HCEC 1CT (cell line): ENCODE data around the gene ATG2A.

Source experiments
- DNase-seq: peaks from one replicate; pipeline ENCODE4 v3.0.0-alpha.2; 2017

The ATG2A gene

DNA sequence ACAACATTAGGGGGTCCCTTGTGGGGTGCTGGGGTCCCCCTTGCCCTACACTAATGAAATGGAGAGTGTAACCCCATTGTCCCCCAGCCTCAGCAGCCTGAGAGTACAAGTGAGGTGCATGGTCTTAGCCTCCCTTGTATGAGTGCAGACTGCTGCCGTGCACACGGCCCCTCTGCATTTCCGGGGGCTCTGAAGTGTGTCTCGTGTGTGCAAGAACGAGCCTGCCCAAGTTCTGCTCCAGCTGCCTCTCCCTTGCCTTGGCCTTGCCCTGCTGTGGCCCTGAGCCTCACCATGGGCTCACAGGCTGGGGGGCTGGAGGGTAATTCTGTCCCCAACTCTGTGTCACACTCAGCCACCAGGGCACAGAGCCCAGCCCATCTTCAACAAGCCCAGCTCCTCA is 33.4 kb downstream of the ATG2A start:
- no peak for DNase-seq

DNA sequence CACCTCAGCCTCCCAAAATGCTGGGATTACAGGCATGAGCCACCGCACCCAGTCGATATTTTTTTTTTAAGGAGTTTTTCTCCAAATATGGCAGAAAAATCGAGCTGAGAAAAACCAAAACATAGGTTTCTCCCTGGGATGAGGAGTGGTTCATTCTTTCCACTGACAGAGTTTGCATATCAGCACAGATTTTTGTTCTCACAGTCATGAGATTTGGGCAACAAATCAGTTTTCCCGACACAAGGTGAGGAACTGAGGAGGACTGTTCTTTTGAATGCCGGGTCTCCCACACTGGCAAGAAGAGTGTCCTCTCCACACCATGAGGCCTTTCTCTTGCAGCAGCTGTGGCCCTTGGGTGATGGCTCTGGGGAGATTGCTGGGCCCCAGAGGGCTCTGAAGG is 34.8 kb downstream of the ATG2A start:
- no peak for DNase-seq

DNA sequence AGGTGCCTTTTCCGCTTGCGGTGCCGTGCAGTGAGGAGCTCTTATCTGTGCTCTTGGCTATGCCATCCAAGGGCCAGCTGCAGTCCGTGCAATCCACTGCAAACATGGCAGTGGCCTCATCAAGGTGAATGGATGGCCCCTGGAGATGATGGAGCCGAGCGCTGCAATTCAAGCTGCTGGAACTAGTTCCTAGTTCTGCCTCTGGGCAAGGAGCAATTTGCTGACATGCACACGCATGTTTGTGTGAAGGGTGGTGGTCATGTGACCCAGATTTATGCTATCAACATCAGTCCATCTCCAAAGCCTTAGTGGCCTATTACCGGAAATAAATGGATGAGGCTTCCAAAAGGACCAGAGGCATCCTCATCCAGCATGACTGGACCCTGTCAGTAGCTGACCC is 35.5 kb downstream of the ATG2A start:
- no peak for DNase-seq

DNA sequence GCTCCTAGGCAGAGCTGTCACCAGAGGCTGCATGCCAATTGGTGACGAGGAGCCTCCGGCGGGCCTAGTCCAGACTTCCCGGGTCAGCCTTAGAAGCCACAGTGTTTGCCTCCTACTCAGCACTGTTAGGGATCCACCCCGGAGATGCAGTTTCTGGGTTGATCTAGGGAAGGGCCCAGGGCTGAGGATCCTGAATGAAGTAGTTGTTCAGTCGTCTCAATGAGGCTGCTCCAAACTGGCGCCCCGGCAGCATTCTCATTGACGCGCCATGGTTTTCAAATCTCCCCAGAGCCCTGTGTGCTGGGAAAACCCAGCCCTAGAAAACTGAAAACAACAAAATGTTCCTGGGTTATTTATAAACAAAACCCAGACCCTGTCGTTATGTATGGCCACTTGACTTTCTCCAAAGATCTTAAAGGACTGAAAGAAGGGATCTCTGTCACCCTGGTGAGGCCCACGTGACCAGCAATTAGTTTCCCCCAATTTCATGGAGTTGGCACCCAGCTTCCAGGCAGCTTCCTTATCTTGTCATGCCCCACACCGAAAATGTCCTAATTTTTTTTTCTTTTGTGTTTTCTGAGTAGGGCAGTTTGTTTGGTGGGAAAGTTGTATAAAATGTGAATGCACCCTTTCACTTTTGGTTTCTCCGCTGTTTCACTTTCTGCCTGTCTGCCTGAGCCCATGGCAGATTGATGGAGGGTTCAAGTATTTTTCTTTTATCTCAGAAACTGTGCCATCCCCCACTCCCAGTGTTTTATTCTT is 36.6 kb downstream of the ATG2A start:
- no peak for DNase-seq

DNA sequence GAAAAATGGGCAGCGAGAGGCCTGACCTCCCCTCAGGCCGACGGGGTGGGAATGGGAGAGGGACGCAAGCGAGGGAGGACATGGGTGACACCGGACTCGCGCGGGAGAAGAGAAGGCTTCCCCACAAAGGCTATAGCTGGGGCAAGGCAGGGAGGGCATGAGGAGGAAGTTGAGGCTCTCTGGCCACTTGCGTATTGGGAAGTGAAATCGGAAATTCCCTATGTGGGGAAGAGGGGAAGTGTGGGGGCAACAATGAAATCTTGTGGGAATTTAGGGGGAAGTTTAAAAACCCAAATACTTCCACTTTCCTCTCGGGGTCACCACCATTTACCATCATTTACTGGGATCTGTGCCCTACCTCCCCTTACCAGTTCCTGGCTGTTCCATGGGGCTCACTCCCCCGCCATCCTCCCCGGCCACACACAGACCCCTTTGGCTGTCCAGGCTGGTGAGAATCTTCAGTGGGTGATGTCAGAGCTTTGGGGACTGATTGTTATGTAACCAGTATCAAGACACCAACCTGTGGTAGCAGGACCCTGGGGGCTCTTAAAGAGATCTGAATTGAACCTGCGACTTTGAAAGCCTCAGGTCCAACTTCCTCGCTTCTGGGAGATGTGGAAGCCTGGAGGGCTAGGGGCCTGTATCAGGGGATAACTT is 37.6 kb downstream of the ATG2A start:
- DNase-seq = no peak

DNA sequence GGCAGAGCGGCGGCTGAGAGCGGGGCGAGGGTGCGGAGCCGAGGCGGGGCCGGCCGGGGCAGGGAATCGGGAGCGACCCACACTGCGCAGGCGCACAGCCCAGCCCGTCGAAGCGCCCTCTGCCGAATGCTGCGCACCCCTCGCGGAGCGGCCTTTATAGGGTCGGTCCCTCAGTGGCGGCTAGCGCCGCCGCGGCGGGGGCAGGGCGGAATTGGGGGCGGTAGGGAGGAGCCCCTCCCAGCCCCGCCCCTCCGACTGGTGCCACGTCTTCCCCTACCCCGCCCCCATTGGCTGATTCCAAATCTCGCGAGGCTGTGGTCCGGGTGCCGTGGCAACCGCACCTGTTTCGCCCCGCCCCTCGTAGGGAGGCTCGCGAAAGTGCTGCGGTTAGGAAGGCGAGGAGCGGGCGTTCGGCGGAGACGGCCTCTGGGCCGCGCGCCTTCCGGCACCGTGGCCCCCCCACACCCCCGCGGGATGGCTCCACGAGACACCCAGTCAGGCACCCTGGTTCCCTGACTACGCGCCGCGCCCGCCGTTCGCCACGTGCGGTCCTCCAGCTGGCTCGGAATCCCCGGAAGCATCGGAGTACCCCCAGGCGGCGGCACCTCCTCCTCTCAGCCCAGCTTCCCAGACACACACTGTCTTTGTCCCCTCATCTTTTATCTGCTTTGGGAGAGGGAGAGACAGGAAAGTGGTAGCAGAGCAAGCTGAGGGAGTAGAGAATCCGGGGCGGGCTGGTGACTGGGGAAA is 38.3 kb downstream of the ATG2A start, which contains the start of gene EHD1:
Gene EHD1 (minus strand): TSS at position 128 of the 750 bp plus-strand sequence. CDS start 157 bp downstream, outside the sequence.
- DNase-seq = peak; percentile 95

DNA sequence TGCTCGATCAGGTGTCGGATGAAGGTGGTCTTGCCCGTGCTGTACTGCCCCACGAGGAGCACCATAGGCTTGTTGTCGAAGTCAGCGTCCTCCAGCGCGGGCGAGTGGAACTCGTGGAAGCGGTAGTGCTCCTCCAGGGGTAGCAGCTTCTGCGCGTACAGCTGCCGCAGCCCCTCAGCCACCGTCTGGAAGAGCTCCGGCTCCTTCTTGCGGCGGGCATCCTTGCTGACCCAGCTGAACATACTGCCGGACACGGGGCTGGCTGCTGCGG is 38.9 kb downstream of the ATG2A start:
- no peak for DNase-seq

DNA sequence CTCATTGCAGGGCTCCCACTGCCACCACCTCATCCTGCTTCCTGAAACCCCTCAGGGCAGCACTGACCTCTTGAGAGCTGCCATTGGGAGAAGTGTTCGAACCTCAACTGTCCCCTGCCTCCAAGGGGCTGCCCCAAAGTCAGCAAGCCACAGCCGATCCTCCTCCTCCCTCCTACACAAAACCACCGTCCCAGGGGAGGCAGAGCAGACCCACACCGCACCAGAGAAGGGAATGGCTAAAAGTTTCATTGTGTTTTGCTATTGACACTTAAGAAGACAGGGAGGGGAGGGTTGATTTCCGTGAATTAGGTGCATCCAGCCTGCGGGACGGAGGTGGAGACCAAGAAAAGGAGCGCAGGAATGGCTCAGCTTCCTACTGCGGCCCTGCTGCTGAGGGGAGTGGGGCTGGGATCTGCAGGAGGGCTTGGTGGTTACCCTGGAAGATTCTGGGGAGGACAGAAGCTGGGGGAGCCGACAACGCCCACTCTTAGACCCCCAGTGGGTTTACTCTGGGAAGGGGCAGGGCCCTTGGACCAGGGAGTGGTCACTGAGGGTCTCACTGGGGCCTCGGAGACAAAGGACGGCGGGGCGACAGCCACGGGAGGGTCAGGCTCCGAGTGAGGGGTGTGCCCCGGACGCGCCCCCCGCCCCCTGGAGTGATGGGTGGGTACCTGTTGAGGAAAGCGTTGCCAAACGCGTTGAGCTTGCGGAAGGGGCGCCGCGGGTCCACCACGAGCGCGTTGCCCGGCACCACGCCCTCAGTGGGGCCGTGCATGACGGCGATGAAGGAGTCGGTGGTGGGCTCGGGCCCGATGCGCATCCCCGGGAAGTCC is 39.4 kb downstream of the ATG2A start:
- DNase-seq = no peak

DNA sequence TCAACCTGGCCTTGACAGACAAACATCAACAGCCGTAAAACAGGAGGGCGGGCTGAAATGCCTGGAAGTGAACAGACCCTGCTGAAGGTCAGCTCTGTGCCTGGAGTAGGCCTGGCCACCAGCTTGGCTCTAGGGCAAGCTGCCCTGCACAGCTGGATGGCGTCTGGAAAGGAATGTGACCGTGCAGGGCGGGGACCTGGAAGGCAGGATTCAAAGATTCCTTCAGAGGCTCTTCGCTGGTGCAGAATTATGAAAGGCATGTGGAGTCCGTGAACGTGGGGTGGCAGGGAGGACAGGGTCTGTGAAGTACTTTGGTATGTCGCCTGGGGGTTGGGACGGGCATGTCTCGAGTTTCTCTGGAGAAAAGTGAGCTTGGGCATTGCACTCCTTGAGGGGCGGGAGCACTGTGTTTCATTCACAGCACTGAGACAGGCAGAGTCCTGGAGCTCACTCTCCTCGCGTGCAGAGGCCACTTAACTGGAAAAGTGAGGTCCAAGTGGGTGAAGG is 40.1 kb downstream of the ATG2A start:
- DNase-seq = no peak

DNA sequence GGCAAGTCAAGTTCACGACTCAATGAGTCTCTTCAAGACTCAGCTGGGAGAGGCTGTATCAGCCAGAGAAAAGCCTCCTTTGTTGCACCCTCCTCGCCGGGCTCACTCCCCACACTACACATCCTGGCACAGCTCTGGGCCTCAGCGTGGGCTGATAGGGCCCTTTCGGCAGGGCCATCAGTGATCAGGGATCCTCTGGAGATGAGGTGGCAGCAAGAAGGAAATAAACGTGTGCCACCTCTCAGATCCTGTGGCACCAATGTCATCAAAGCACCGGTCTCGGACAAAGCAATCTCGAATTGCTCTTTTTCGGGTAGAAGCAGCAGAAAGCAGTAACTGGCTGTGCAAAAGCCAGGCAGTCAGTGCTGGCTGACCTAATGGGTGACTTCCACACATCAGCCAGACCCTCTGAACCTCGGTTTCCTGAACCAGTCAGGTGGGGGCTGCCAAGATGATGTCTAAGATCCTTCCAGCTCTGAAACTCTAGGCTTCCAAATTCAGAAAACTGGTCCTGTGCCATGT is 40.7 kb downstream of the ATG2A start:
- DNase-seq = no peak

DNA sequence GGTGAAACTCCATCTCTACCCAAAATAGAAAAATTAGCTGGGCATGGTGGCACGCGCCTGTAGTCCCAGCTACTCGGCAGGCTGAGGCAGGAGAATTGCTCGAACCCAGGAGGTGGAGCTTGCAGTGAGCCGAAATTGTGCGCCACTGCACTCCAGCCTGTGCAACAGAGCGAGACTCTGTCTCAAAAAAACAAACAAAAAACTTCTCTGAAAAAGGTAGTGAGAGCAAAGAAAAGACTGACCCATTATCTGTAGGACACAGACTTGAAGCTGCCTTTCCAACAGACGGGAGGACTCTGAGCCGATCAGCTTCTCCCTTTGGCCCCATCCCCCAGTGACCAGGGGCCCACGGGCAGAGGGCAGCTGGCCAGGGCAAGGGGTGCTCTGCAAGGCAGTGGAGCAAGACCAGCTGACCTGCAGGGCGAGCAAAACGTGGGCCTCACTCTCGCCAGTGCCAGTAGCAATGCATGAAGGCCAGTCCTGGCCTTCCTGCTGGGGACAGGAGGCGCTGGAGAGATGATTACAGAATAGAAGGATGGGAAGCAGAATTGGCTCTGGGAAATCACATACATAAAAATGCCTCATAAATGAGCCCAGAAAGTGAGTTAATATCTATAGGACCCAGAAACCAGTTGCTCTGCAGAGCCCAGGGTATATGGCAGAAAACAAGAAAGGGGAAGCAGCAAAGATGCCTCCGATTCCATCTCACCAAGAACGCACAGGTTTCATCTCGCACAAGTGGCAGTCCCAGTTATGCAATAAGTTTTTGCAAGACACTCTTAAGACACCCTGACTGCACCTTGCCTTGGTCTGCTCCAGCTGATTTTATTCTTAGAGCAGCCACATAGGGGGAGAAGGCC is 41.4 kb downstream of the ATG2A start:
- DNase-seq = no peak

DNA sequence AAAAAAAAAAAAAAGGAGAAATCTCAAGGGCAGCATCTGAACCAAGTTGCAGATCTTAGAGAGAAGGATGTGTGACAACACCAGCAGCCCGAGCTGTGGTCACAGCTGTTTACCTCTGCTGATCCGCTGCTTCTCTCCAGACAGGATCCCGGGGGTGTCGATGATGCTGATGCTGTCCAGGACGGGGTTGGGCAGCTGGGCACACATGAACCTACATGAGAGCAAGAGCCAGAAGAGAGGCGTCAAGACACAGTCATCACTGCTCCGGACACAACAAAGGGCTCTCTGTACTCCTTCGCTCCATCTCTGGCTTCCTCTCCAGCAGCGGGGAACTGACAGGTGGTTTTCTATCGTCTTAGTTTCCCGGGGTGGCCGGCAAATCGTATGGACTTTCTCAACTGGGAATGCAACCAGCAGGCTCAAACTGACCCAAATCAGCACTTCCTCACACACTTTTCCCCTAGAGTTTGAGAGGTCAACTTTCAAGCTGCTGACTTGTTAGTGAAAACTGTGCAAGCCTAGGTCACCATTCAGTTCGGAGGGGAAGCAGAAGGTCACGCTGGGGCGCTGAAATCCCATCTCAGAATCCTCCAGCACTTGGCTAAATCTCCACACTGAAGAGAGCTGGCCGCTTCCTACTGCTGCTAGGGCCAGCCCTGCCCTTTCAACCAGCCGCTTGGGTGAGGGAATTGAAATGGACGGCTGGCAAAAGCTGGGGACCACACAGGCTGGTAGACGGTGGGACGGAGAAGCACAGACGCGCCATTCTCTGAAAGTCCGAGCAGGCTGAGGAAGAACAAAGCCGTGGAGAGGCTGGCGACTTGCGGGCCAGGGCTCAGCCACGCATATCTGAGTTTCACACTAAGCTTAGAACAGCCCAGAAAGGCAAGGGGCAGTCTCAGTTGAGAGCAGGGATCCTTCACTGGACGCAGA is 42.4 kb downstream of the ATG2A start:
- DNase-seq = no peak

DNA sequence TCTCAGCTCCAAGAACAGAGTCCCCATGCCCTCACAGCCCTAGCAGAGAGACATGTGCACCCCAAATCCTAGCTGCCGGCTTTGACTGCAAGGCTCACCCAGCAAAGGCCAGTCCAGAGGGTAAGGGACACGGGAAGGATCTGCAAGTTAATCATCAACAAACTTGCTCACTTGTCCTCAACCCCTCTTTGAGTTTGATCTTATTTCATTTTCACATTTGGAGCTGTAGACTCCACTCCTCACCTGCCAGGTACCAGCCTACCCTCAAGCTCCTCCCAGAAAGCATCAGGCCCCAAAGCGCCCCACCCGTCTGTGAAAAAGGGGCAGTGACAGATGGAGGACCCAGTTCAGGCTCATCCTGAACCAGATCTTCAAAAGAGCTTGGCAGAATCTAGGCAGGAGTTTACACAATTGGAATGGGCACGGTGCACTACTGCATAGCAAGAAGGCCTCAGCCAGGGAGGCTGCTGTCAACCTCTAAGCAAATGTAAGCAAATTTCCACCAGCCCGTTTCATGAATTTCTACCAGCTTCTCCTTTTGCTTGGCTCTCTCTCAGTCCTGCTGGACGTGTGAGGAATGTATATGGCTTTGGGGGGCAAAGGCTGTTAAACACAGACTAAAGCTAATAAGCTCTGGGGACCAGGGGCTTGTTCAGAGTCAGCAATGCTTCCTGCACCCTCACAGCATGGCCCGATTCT is 44.1 kb downstream of the ATG2A start:
- no peak for DNase-seq

DNA sequence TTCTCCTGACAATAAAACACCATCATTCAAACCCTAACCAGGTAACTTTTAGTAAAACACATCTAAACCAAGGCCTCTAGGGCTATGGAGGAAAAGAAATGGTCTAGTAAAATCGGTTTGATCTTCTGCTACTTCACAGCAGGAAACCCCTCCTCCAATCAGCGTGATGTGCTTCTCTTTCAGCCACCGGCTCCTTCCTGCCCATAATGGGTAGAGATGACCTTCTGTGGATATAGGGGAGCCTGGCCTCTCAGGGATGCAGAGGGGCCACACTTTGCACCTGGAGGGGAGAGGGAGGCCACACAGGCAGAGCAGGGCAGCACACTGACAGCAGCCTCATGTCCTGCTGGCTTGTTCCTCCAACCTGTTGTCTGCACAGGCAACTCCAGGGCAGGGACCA is 45.5 kb downstream of the ATG2A start:
- no peak for DNase-seq

DNA sequence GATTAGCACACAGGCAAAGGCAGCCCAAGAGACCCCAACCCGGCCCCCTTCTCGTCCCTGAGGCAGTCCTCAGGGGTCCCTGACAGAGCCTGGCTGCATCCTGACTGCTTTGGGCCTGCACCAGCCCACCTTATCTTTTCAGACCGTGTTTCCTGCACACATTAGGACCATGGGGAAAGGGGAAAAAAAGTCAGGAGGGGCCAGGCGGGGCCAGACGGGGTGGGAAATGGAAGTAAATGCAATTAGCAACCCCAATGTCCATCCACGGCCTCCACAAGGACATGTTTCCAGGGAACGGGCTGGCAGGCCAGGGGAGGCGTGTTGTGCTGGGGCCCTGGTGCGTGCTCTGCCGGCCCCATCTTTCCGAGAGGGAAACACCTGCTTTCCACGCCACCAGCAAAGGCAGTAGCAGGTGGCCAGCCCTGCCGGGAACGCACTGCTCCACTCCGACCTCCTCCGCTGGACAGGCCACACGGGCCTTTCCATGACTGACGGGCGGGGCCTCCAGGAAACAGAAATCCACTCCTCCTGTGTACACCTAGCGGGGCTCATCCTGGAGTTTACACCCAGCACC is 46.0 kb downstream of the ATG2A start:
- no peak for DNase-seq

DNA sequence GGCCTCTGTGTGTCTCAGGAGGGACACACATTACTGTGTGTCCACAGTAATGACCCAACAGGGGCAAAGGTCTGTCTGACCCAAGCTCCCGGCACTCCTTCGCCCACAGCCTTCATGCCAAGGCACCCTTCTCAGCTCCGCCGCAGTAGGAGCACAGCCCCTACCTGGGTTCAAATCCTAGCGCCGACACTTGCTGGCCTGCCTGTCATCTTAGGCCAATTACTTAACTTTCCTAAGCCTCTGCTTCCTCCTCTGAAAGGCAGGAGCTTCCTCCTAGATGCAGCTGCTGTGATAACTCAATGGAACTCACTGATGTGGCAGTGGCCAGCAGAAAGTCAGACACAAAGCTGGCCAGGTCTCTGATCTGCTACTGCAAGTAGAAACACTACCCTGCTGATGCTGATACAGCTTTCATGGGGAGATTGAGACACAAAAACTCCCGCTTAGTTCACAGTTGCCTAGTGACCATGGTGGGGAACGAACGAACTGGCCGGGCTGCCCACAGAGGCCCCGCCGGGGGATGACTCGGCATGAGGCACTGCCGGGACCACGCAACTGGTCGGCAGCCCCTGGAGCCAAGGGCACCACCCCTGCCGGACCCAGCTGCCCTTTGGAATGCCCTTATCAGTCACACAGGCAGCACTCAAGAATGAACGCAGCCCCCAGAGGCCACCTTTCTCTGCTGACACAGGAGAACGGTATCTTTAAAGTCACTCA is 46.7 kb downstream of the ATG2A start:
- peak; percentile 38 for DNase-seq

DNA sequence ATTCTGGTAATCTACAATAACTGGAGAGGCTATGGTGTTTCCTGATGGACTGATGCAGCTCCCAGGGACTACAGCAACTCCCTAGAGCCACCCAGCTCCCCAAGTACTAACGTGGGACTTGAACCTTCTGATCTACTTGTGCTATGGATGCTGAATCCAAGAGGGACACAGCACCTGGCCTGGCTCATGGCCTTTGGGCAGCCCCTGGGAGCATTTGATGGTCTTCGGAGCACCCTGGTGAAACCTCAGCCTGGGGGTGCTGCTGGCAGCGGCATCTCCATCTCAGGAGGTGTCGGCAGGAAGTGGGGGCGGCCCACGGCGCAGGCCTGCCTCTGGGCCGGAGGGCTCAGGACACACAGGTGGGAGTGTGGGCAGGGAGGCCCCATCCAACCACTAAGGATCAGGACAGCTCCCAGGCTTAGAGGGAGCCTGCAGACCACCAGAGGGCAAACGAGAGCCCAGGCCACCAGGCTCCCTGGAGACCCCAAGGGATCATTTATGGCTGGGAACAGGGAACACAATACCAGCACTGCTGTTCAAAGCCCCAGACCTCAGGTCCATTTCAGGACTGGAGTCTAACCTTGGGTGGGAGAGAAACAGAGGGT is 47.3 kb downstream of the ATG2A start:
- no peak for DNase-seq

DNA sequence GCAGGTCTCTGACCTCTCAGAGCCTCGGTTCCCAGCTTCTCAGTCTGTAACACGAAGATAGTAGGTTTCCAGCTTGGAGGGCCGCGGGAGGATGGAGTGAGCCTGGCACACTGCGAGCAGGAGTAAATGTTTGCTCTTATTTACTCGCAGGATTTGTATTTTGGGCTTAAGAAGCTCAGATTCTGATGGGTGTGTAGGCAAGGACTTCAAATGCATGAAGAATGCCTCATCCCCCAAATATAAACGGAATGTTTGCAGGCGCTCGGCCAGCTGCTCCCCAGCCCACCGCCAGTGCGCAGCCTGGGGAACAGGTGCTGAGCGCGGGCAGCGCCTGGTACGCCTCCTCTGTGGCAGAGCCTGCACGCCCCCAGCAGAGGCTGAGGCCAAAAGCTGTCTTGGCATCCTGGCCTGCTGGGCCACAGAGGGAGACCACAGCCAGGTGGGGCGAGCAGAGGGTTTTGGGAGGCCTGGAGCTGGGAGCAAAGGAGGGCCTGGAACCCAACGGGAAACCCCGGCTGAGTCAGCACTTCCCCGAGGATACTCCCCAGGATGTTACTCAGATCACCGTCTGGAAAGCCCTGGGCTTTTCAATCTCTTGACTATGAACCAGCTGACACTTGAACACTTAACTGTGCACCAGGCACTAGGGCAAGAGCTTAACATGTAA is 48.0 kb downstream of the ATG2A start:
- peak; percentile 95 for DNase-seq
